WTC11 (cell line): ENCODE measurements around the gene KCNJ14. TPM values are rescaled to one million over a fixed set of nuclear protein-coding genes. Genes with fewer than 3 reads are reported as not detected.

ENCODE experiments used
- ATAC-seq: fragments of 200-7000 bp; cut with Tn5 transposase; 2 replicates; pipeline ENCODE4 v1.10.0; 2021; ENCODE audit warnings: mild to moderate bottlenecking, moderate library complexity
- CTCF ChIA-PET: fragments of 300-600 bp; sonication (Branson Sonifier 250); formaldehyde crosslinking; loops from one replicate; lab custom pipeline; 2021; ENCODE audit warnings: antibody characterized with exemption; lab: Charles Lee
- POLR2A ChIA-PET: fragments of 350-600 bp; sonication (Branson Sonifier 250); formaldehyde crosslinking; loops from one replicate; lab custom pipeline; 2021; ENCODE audit warnings: antibody characterized with exemption; lab: Charles Lee
- DNase-seq: peaks from one replicate; pipeline ENCODE4 v3.0.0; 2021; ENCODE audit warnings: low spot score
- H3K27ac Mint-ChIP-seq: 2 replicates; pipeline ENCODE4 v1.8.0; 2021; ENCODE audit warnings: mixed read lengths
- H3K27me3 Mint-ChIP-seq: 2 replicates; pipeline ENCODE4 v1.8.0; 2021; ENCODE audit warnings: low read depth, mild to moderate bottlenecking, moderate library complexity, mixed read lengths
- H3K36me3 Mint-ChIP-seq: 2 replicates; pipeline ENCODE4 v1.8.0; 2021; ENCODE audit warnings: mixed read lengths
- H3K4me1 Mint-ChIP-seq: 2 replicates; pipeline ENCODE4 v1.8.0; 2022; ENCODE audit warnings: mixed read lengths
- H3K4me3 Mint-ChIP-seq: 2 replicates; pipeline ENCODE4 v1.8.0; 2021; ENCODE audit warnings: mild to moderate bottlenecking, moderate library complexity, mixed read lengths
- H3K9me3 Mint-ChIP-seq: 2 replicates; pipeline ENCODE4 v1.8.0; 2021; ENCODE audit warnings: mixed read lengths
- ATF6 ChIP-seq: sonication (generic); formaldehyde crosslinking; IDR thresholded peaks from 2 replicates; pipeline ENCODE4 v1.8.1; 2023; ENCODE audit warnings: mild to moderate bottlenecking, missing genetic modification reagents
- CREB1 ChIP-seq: sonication (generic); formaldehyde crosslinking; IDR thresholded peaks from 2 replicates; pipeline ENCODE4 v1.8.0; 2023; ENCODE audit warnings: mild to moderate bottlenecking, missing genetic modification reagents
- E2F5 ChIP-seq: sonication (generic); formaldehyde crosslinking; IDR thresholded peaks from 2 replicates; pipeline ENCODE4 v1.8.1; 2022; ENCODE audit warnings: mild to moderate bottlenecking, moderate library complexity, missing genetic modification reagents
- ELF4 ChIP-seq: sonication (generic); formaldehyde crosslinking; IDR thresholded peaks from 2 replicates; pipeline ENCODE4 v1.8.1; 2022; ENCODE audit warnings: low read depth, mild to moderate bottlenecking, moderate library complexity, missing genetic modification reagents
- FOXJ3 ChIP-seq: sonication (generic); formaldehyde crosslinking; IDR thresholded peaks from 2 replicates; pipeline ENCODE4 v1.9.0; 2021; ENCODE audit warnings: missing genetic modification reagents, mild to moderate bottlenecking, borderline replicate concordance
- FOXP1 ChIP-seq: sonication (generic); formaldehyde crosslinking; IDR thresholded peaks from 2 replicates; pipeline ENCODE4 v1.8.0; 2022; ENCODE audit warnings: missing genetic modification reagents, mild to moderate bottlenecking, moderate library complexity, borderline replicate concordance
- HMGA2 ChIP-seq: fragments of 250-450 bp; sonication (Bioruptor Pico); IDR thresholded peaks from 2 replicates; pipeline ENCODE4 v1.4.0; 2021; ENCODE audit warnings: mild to moderate bottlenecking, moderate library complexity
- KAT7 ChIP-seq: sonication (generic); formaldehyde crosslinking; IDR thresholded peaks from 2 replicates; pipeline ENCODE4 v1.8.1; 2023; ENCODE audit warnings: missing genetic modification reagents, mild to moderate bottlenecking, borderline replicate concordance
- MYBL2 ChIP-seq: sonication (generic); formaldehyde crosslinking; IDR thresholded peaks from 2 replicates; pipeline ENCODE4 v1.8.1; 2023; ENCODE audit warnings: mild to moderate bottlenecking, moderate library complexity, missing genetic modification reagents
- NR1H2 ChIP-seq: sonication (generic); formaldehyde crosslinking; IDR thresholded peaks from 2 replicates; pipeline ENCODE4 v1.9.0; 2021; ENCODE audit warnings: mild to moderate bottlenecking, moderate library complexity, missing genetic modification reagents
- ZNF121 ChIP-seq: sonication (generic); formaldehyde crosslinking; IDR thresholded peaks from 2 replicates; pipeline ENCODE4 v1.8.0; 2023; ENCODE audit warnings: missing genetic modification reagents
- ZNF317 ChIP-seq: sonication (generic); formaldehyde crosslinking; IDR thresholded peaks from 2 replicates; pipeline ENCODE4 v1.8.1; 2023; ENCODE audit warnings: low read depth, mild to moderate bottlenecking, moderate library complexity, missing genetic modification reagents, borderline replicate concordance
- total RNA-seq: library from RNA; stranded (reverse); gene quantifications from 3 replicates; pipeline ENCODE4 v1.2.3, GENCODE V29; 2021
- TF ChIP-seq, protein P1 (sequence below): sonication (generic); formaldehyde crosslinking; conservative IDR thresholded peaks from 2 replicates; pipeline ENCODE4 v1.8.1; 2022; ENCODE audit warnings: mild to moderate bottlenecking, missing genetic modification reagents

Gene KCNJ14
- total RNA-seq, 1 experiment from 2014 or later, result 1.4 TPM

GRCh38 chr19:48441360-48442050, 13.9 kb upstream of the KCNJ14 start:
- Mint-ChIP-seq H3K9me3 (no peaks in the 10 kb centered on the region), H3K27ac (no peak overlapping the region), H3K27me3 (peaks cover 19% of the 10 kb centered on the region), H3K36me3 (peaks cover 3% of the 10 kb centered on the region), H3K4me3 (no peak overlapping the region; the same call in 1 of the 2 replicates), H3K4me1 (peaks cover 22% of the 10 kb centered on the region)
- ChIA-PET CTCF (interaction anchor here (0.7 to 1.3 kb wide), 5 partner anchors 20 to 142 kb away, joined by 3 to 4 read pairs (median 3); partner anchors contain the start of gene KDELR1), POLR2A (interaction anchor here (0.7 kb wide), 2 partner anchors 578 to 1276 kb away, joined by 3 to 6 read pairs; no protein-coding TSS in a partner anchor)
- no peak for TF ChIP-seq ZNF317
- peak; percentile 57; the same call in 1 of the 2 replicates for TF ChIP-seq ZNF121 (CRISPR knock-in tag)
- no peak for DNase-seq
- no peak for ATAC-seq

- H3K4me1 Mint-ChIP-seq, result peaks cover 23% of the 10 kb centered on the region
- H3K27me3 Mint-ChIP-seq, result peaks cover 19% of the 10 kb centered on the region
- peak; percentile 27 for DNase-seq
- peaks cover 6% of the 10 kb centered on the region for H3K36me3 Mint-ChIP-seq
- CTCF ChIA-PET, result interaction anchor here (0.9 to 1.4 kb wide), 5 partner anchors 23 to 147 kb away, joined by 3 to 11 read pairs (median 3); partner anchors contain the start of gene KDELR1
- TF ChIP-seq ELF4 (CRISPR knock-in tag) (no peak), NR1H2 (no peak), E2F5 (no peak), ATF6 (CRISPR knock-in tag) (no peak), FOXJ3 (CRISPR knock-in tag) (no peak)
- ATAC-seq, result 0 out of 2 replicates have a peak, but pooled peaks have one; percentile 1
- H3K9me3 Mint-ChIP-seq, result no peaks in the 10 kb centered on the region
- no peak overlapping the region for H3K27ac Mint-ChIP-seq
- H3K4me3 Mint-ChIP-seq, result peak overlapping the region; percentile 36
- POLR2A ChIA-PET, result no interaction called here
Measured at GRCh38 chr19:48442116-48443035, 13.0 kb upstream of the KCNJ14 start.

DNA sequence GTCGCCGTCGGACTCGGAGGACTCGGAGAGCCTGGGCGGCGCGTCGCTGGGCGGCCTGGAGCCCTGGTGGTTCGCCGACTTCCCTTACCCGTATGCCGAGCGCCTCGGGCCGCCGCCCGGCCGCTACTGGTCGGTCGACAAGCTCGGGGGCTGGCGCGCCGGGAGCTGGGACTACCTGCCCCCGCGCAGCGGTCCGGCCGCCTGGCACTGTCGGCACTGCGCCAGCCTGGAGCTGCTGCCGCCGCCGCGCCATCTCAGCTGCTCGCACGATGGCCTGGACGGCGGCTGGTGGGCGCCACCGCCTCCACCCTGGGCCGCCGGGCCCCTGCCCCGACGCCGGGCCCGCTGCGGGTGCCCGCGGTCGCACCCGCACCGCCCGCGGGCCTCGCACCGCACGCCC, 12.1 kb upstream of the KCNJ14 start:
- Mint-ChIP-seq H3K27me3 (peaks cover 19% of the 10 kb centered on the region), H3K4me3 (no peak overlapping the region), H3K9me3 (no peaks in the 10 kb centered on the region), H3K27ac (no peak overlapping the region), H3K36me3 (peaks cover 14% of the 10 kb centered on the region), H3K4me1 (peaks cover 18% of the 10 kb centered on the region)
- DNase-seq, result peak; percentile 42
- ChIA-PET POLR2A (interaction anchor here (1.2 kb wide), 1 partner anchor 10 kb away, joined by 3 read pairs; no protein-coding TSS in a partner anchor), CTCF (interaction anchor here (0.7 to 1.4 kb wide), 4 partner anchors 24 to 146 kb away, joined by 3 to 11 read pairs (median 3); partner anchors contain the start of gene KDELR1)
- no peak for ATAC-seq
- TF ChIP-seq CREB1 (CRISPR knock-in tag) (no peak), MYBL2 (CRISPR knock-in tag) (no peak)
- TF ChIP-seq, protein P1, sequence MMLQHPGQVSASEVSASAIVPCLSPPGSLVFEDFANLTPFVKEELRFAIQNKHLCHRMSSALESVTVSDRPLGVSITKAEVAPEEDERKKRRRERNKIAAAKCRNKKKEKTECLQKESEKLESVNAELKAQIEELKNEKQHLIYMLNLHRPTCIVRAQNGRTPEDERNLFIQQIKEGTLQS (CRISPR knock-in tag), result no peak

DNA sequence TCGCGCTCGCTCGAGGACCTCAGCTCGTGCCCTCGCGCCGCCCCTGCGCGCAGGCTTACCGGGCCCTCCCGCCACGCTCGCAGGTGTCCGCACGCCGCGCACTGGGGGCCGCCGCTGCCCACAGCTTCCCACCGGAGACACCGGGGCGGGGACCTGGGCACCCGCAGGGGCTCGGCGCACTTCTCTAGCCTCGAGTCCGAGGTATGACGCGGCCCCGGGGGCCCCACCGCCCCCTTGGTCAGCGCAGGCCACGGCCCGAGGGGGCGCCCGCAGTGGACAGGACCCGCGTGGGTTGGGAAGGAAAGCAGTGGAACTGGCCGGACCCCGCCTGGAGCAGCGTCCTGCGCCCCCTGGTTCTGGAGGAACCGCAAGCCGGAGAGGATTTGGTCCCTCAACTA, 11.6 kb upstream of the KCNJ14 start:
- ChIA-PET POLR2A (interaction anchor here (1.2 kb wide), 1 partner anchor 11 kb away, joined by 3 read pairs; no protein-coding TSS in a partner anchor), CTCF (interaction anchor here (0.7 to 1.4 kb wide), 4 partner anchors 24 to 146 kb away, joined by 3 to 11 read pairs (median 3); partner anchors contain the start of gene KDELR1)
- ATAC-seq (no peak), DNase-seq (no peak)
- H3K4me1 Mint-ChIP-seq, result peaks cover 18% of the 10 kb centered on the region
- H3K27ac Mint-ChIP-seq, result no peak overlapping the region
- no peak for TF ChIP-seq FOXP1 (CRISPR knock-in tag)
- no peak for TF ChIP-seq HMGA2
- TF ChIP-seq KAT7 (CRISPR knock-in tag), result no peak
- peaks cover 19% of the 10 kb centered on the region for H3K36me3 Mint-ChIP-seq
- H3K9me3 Mint-ChIP-seq, result no peaks in the 10 kb centered on the region
- no peak overlapping the region for H3K4me3 Mint-ChIP-seq
- peaks cover 19% of the 10 kb centered on the region for H3K27me3 Mint-ChIP-seq
